ENCODE data around the gene C11orf68.

Gene C11orf68

GRCh38 chr11:65921876-65922275 is 3.0 kb upstream of the C11orf68 start:
- WGBS, 2 experiments (ENCODE audit: insufficient coverage in 2 of 2): 92 to 94% methylated on average over 5 to 10 of the region's 10 CpGs

GRCh38 chr11:65921033-65921555 is 2.2 kb upstream of the C11orf68 start:
- WGBS, 2 experiments (ENCODE audit: insufficient coverage in 2 of 2): 94 to 100% methylated on average over 4 to 10 of the region's 12 CpGs
- no peaks in the 10 kb centered on the region for H3K9me3 ChIP-seq (ENCODE audit: control insufficient read depth, low read length)
- H3K4me1 ChIP-seq (ENCODE audit: control insufficient read depth, insufficient read depth, low read length, poor library complexity, severe bottlenecking): peaks cover 28% of the 10 kb centered on the region
- H3K4me3 ChIP-seq (ENCODE audit: extremely low read depth, insufficient read depth, low read length, poor library complexity, severe bottlenecking): peak overlapping the region; percentile 89
- H3K36me3 ChIP-seq (ENCODE audit: control insufficient read depth, insufficient read depth, low read length): peaks cover 55% of the 10 kb centered on the region
- H3K27ac ChIP-seq (ENCODE audit: low read depth, low read length, severe bottlenecking): no peak overlapping the region

More at GRCh38 chr11:65921876-65922275, 3.0 kb upstream of the C11orf68 start:
- H3K9me3 ChIP-seq (ENCODE audit: control insufficient read depth, low read length): no peaks in the 10 kb centered on the region
- H3K4me1 ChIP-seq (ENCODE audit: control insufficient read depth, insufficient read depth, low read length, poor library complexity, severe bottlenecking): peaks cover 20% of the 10 kb centered on the region
- no peak overlapping the region for H3K4me3 ChIP-seq (ENCODE audit: extremely low read depth, insufficient read depth, low read length, poor library complexity, severe bottlenecking)
- H3K27ac ChIP-seq (ENCODE audit: low read depth, low read length, severe bottlenecking): no peak overlapping the region
- H3K36me3 ChIP-seq (ENCODE audit: control insufficient read depth, insufficient read depth, low read length): peaks cover 51% of the 10 kb centered on the region

DNA sequence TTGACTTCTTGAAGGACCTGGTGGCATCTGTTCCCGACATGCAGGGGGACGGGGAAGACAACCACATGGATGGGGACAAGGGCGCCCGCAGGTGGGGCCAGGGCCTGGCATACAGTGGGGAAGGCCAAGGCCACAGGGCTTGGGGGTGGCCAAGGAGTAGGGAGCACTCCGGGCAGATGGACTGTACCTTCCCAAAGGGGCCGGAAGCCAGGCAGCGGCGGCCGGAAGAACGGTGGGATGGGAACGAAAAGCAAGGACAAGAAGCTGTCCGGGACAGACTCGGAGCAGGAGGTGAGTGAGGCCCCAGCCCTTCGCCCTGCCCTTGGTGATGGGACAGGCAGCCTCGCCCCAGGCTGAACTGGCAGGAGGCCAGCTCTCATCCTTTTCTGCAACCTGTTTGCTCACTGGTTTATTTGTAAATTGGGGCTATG is 1.5 kb upstream of the C11orf68 start:
- H3K27ac ChIP-seq (ENCODE audit: low read depth, low read length, severe bottlenecking): no peak overlapping the region
- 76 to 91% methylated on average over 13 to 14 of the region's 15 CpGs for WGBS, 2 experiments (ENCODE audit: insufficient coverage in 2 of 2)
- H3K4me1 ChIP-seq (ENCODE audit: control insufficient read depth, insufficient read depth, low read length, poor library complexity, severe bottlenecking): peaks cover 33% of the 10 kb centered on the region
- peak overlapping the region; percentile 89 for H3K4me3 ChIP-seq (ENCODE audit: extremely low read depth, insufficient read depth, low read length, poor library complexity, severe bottlenecking)
- H3K36me3 ChIP-seq (ENCODE audit: control insufficient read depth, insufficient read depth, low read length): peaks cover 55% of the 10 kb centered on the region
- no peaks in the 10 kb centered on the region for H3K9me3 ChIP-seq (ENCODE audit: control insufficient read depth, low read length)

GRCh38 chr11:65919573-65920371 is 910 bp upstream of the C11orf68 start:
- Histone ChIP-seq H3K9me3 (ENCODE audit: control insufficient read depth, low read length) (no peaks in the 10 kb centered on the region), H3K27ac (ENCODE audit: low read depth, low read length, severe bottlenecking) (no peak overlapping the region), H3K4me1 (ENCODE audit: control insufficient read depth, insufficient read depth, low read length, poor library complexity, severe bottlenecking) (peaks cover 39% of the 10 kb centered on the region), H3K36me3 (ENCODE audit: control insufficient read depth, insufficient read depth, low read length) (peaks cover 52% of the 10 kb centered on the region), H3K4me3 (ENCODE audit: extremely low read depth, insufficient read depth, low read length, poor library complexity, severe bottlenecking) (peak overlapping the region; percentile 89)
- 2 to 6% methylated on average over 28 to 46 of the region's 60 CpGs for WGBS, 2 experiments (ENCODE audit: insufficient coverage in 2 of 2)

GRCh38 chr11:65919141-65919572 is 295 bp upstream of the C11orf68 start, which contains the start of gene DRAP1:
Gene DRAP1, plus strand, starts transcription at chr11:65919426. Its CDS starts 76 bp downstream, at chr11:65919502.
- Histone ChIP-seq H3K4me1 (ENCODE audit: control insufficient read depth, insufficient read depth, low read length, poor library complexity, severe bottlenecking) (peaks cover 44% of the 10 kb centered on the region), H3K4me3 (ENCODE audit: extremely low read depth, insufficient read depth, low read length, poor library complexity, severe bottlenecking) (peak within 1 kb of the TSS; percentile 97), H3K27ac (ENCODE audit: low read depth, low read length, severe bottlenecking) (peak within 1 kb of the TSS; percentile 90), H3K36me3 (ENCODE audit: control insufficient read depth, insufficient read depth, low read length) (peaks cover 47% of the 10 kb centered on the region), H3K9me3 (ENCODE audit: control insufficient read depth, low read length) (no peaks in the 10 kb centered on the region)
- WGBS, 2 experiments (ENCODE audit: insufficient coverage in 2 of 2): 0% methylated on average over 41 to 44 of the region's 59 CpGs

DNA sequence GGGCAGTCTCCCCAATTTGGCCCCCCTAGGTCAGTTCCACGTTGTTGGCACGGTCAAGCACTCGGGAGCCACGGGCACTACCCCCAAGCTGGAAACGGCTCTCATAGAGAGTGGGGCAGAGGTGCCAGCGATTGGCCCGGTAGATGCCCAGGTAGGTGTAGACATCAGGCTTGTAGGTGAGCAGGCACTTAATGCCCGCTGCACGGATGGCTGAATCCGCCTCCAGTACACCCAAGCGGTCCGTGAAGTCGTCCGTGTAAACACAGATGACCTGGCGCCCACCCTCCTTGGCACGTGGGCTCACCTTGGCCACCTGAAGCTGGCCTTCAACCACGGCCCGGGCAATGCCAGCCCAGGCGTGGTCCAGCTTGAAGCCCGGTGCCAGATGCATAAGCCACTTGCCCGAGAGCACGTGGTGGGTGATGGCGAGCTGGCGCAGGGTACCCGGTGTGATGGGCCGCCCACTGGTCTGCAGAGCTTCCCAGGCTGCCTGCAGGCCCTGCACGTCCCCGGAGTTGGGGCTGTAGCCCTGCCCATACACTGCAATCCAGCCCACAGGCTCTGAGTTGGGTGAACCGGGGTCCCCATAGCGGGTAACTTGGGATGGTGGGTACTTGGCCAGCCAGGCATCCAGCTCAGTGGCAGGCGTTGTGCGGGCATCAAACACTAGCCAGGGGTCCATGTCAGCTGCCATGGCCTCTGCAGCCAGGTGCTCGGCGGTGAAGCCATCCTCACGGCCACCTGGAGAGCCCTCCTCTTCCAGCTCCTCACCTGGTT is 1.2 kb downstream of the C11orf68 start:
- peak overlapping the region; percentile 97 for H3K4me3 ChIP-seq (ENCODE audit: extremely low read depth, insufficient read depth, low read length, poor library complexity, severe bottlenecking)
- WGBS, 2 experiments (ENCODE audit: insufficient coverage in 2 of 2): 95 to 96% methylated on average over 30 to 35 of the region's 35 CpGs
- peaks cover 38% of the 10 kb centered on the region for H3K36me3 ChIP-seq (ENCODE audit: control insufficient read depth, insufficient read depth, low read length)
- peak overlapping the region; percentile 98 for H3K27ac ChIP-seq (ENCODE audit: low read depth, low read length, severe bottlenecking)
- H3K9me3 ChIP-seq (ENCODE audit: control insufficient read depth, low read length): no peaks in the 10 kb centered on the region
- H3K4me1 ChIP-seq (ENCODE audit: control insufficient read depth, insufficient read depth, low read length, poor library complexity, severe bottlenecking): peaks cover 52% of the 10 kb centered on the region

GRCh38 chr11:65917077-65917433 is 1.8 kb downstream of the C11orf68 start:
- peak overlapping the region; percentile 97 for H3K4me3 ChIP-seq (ENCODE audit: extremely low read depth, insufficient read depth, low read length, poor library complexity, severe bottlenecking)
- 90 to 97% methylated on average over 1 to 3 of the region's 3 CpGs for whole genome bisulfite sequencing, 2 experiments (ENCODE audit: insufficient coverage in 2 of 2)
- H3K9me3 ChIP-seq (ENCODE audit: control insufficient read depth, low read length): no peaks in the 10 kb centered on the region
- H3K4me1 ChIP-seq (ENCODE audit: control insufficient read depth, insufficient read depth, low read length, poor library complexity, severe bottlenecking): peaks cover 58% of the 10 kb centered on the region
- H3K27ac ChIP-seq (ENCODE audit: low read depth, low read length, severe bottlenecking): peak overlapping the region; percentile 98
- peaks cover 32% of the 10 kb centered on the region for H3K36me3 ChIP-seq (ENCODE audit: control insufficient read depth, insufficient read depth, low read length)

- Histone ChIP-seq H3K9me3 (ENCODE audit: control insufficient read depth, low read length) (no peaks in the 10 kb centered on the region), H3K27ac (ENCODE audit: low read depth, low read length, severe bottlenecking) (peak overlapping the region; percentile 98), H3K36me3 (ENCODE audit: control insufficient read depth, insufficient read depth, low read length) (peaks cover 26% of the 10 kb centered on the region), H3K4me3 (ENCODE audit: extremely low read depth, insufficient read depth, low read length, poor library complexity, severe bottlenecking) (peak overlapping the region; percentile 3), H3K4me1 (ENCODE audit: control insufficient read depth, insufficient read depth, low read length, poor library complexity, severe bottlenecking) (peaks cover 64% of the 10 kb centered on the region)
- WGBS, 2 experiments (ENCODE audit: insufficient coverage in 2 of 2): 91 to 100% methylated on average over 3 to 5 of the region's 7 CpGs
Observed at GRCh38 chr11:65916391-65916790, 2.5 kb downstream of the C11orf68 start.

- WGBS, 2 experiments (ENCODE audit: insufficient coverage in 2 of 2): 26 to 31% methylated on average over 12 to 13 of the region's 13 CpGs
- H3K4me3 ChIP-seq (ENCODE audit: extremely low read depth, insufficient read depth, low read length, poor library complexity, severe bottlenecking): peak overlapping the region; percentile 3
- H3K36me3 ChIP-seq (ENCODE audit: control insufficient read depth, insufficient read depth, low read length): peaks cover 20% of the 10 kb centered on the region
- H3K27ac ChIP-seq (ENCODE audit: low read depth, low read length, severe bottlenecking): peak overlapping the region; percentile 98
- H3K9me3 ChIP-seq (ENCODE audit: control insufficient read depth, low read length): no peaks in the 10 kb centered on the region
- H3K4me1 ChIP-seq (ENCODE audit: control insufficient read depth, insufficient read depth, low read length, poor library complexity, severe bottlenecking): peaks cover 67% of the 10 kb centered on the region
Observed at GRCh38 chr11:65915821-65916251, 3.0 kb downstream of the C11orf68 start.

- Histone ChIP-seq H3K9me3 (ENCODE audit: control insufficient read depth, low read length) (no peaks in the 10 kb centered on the region), H3K4me1 (ENCODE audit: control insufficient read depth, insufficient read depth, low read length, poor library complexity, severe bottlenecking) (peaks cover 61% of the 10 kb centered on the region), H3K36me3 (ENCODE audit: control insufficient read depth, insufficient read depth, low read length) (peaks cover 15% of the 10 kb centered on the region), H3K27ac (ENCODE audit: low read depth, low read length, severe bottlenecking) (peak overlapping the region; percentile 98), H3K4me3 (ENCODE audit: extremely low read depth, insufficient read depth, low read length, poor library complexity, severe bottlenecking) (no peak overlapping the region)
- WGBS, 2 experiments (ENCODE audit: insufficient coverage in 2 of 2): 80 to 85% methylated on average over 8 of the region's 10 CpGs
Observed at GRCh38 chr11:65915101-65915820, 3.6 kb downstream of the C11orf68 start.
